ENCODE results near the gene LRRC8B.

DNA sequence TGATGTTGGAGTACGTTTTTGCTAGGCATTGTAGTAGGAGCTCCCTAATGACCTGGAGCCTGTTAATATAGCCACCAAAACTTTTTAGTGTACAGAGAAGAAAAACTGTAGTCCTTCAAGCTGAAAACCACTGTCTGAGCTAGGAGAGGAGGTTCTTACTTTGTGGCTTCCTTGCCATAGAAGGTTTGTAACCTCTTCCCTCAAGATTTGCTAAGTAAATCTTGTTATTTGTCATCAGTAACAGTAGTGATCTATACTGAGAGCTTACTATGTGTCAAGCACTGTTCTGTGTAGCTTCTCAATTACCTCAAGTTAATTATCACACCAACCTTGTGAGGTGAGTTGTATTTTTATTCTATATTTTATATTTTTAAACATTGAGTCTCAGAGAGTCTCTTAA is 87.1 kb downstream of the LRRC8B start:
- TF ChIP-seq, protein P1, sequence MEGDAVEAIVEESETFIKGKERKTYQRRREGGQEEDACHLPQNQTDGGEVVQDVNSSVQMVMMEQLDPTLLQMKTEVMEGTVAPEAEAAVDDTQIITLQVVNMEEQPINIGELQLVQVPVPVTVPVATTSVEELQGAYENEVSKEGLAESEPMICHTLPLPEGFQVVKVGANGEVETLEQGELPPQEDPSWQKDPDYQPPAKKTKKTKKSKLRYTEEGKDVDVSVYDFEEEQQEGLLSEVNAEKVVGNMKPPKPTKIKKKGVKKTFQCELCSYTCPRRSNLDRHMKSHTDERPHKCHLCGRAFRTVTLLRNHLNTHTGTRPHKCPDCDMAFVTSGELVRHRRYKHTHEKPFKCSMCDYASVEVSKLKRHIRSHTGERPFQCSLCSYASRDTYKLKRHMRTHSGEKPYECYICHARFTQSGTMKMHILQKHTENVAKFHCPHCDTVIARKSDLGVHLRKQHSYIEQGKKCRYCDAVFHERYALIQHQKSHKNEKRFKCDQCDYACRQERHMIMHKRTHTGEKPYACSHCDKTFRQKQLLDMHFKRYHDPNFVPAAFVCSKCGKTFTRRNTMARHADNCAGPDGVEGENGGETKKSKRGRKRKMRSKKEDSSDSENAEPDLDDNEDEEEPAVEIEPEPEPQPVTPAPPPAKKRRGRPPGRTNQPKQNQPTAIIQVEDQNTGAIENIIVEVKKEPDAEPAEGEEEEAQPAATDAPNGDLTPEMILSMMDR (IDR thresholded peaks at IDR 0.05 in 4 of 5, conservative IDR thresholded peaks at IDR 0.05 in 1 of 5): no peak
- no peak for TF ChIP-seq POLR2A (IDR thresholded peaks at IDR 0.05)

Measured in gastrocnemius medialis (tissue), 4 donors.